Measurements from ENCODE around the gene ZNF488. TPM values are rescaled to one million over a fixed set of nuclear protein-coding genes. Genes with fewer than 3 reads are reported as not detected.

Gene ZNF488
- total RNA-seq, 1 experiment from 2014 or later, result 11.8 TPM

DNA sequence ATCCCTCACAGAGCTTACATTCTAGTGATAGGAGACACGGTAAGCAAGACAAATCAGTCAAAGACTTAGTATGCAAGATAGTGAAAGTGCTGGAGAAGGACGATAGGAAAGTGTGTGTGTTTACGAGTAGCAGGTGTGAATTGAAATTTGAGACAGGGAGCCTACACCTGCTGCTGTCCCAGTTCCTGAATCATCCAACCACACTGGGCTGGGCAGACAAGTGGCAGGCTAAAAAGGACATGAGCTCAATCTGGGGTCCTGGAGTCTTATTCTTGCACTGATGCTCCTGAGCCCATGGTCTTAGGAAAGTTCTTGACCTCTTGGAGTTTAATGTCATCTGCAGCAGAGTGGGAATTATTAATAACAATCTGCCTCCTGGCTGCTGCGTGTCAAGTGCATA lies 19.7 kb downstream of the ZNF488 start:
- Histone ChIP-seq H3K4me1 (ENCODE audit: control insufficient read depth, insufficient read depth, low read length) (peaks cover 4% of the 10 kb centered on the region; the same call in 1 of the 2 replicates), H3K27ac (ENCODE audit: low read length) (no peak overlapping the region), H3K27me3 (ENCODE audit: control insufficient read depth, insufficient read depth, low read length) (no peaks in the 10 kb centered on the region), H3K9me3 (ENCODE audit: control insufficient read depth, insufficient read depth, low read depth, low read length) (no peaks in the 10 kb centered on the region), H3K36me3 (ENCODE audit: control insufficient read depth, insufficient read depth, low read length) (no peaks in the 10 kb centered on the region), H3K4me3 (ENCODE audit: low read depth in 2 of 2, low read length in 2 of 2) (no peak overlapping the region)
- in situ Hi-C loops (cut with HindIII; ENCODE audit: low pct_unique_long_range_greater_than_20kb, low sequenced_read_pairs) (no loop called here), intact Hi-C loops (cut with micrococcal nuclease; ENCODE audit: unreplicated experiment) (no loop called here)
- BruUV-seq (replicated peaks), result no TSS peak
- ChIA-PET CTCF (no interaction called here), POLR2A (no interaction called here)
- ATAC-seq, result no peak
- no peak for DNase-seq (ENCODE audit: low read depth, low spot score)
- no peak for TF ChIP-seq POLR2AphosphoS5 (IDR thresholded peaks at IDR 0.05; ENCODE audit: low read depth, low read length)
- TF ChIP-seq TCF7L2 (IDR thresholded peaks at IDR 0.05; ENCODE audit: low read depth, low read length), result no peak
- TF ChIP-seq, protein P1, sequence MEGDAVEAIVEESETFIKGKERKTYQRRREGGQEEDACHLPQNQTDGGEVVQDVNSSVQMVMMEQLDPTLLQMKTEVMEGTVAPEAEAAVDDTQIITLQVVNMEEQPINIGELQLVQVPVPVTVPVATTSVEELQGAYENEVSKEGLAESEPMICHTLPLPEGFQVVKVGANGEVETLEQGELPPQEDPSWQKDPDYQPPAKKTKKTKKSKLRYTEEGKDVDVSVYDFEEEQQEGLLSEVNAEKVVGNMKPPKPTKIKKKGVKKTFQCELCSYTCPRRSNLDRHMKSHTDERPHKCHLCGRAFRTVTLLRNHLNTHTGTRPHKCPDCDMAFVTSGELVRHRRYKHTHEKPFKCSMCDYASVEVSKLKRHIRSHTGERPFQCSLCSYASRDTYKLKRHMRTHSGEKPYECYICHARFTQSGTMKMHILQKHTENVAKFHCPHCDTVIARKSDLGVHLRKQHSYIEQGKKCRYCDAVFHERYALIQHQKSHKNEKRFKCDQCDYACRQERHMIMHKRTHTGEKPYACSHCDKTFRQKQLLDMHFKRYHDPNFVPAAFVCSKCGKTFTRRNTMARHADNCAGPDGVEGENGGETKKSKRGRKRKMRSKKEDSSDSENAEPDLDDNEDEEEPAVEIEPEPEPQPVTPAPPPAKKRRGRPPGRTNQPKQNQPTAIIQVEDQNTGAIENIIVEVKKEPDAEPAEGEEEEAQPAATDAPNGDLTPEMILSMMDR (IDR thresholded peaks at IDR 0.05), result no peak
- TF ChIP-seq SIN3A (IDR thresholded peaks at IDR 0.05; ENCODE audit: borderline replicate concordance, insufficient read depth, low read depth, low read length), result no peak
- TF ChIP-seq, protein P2, sequence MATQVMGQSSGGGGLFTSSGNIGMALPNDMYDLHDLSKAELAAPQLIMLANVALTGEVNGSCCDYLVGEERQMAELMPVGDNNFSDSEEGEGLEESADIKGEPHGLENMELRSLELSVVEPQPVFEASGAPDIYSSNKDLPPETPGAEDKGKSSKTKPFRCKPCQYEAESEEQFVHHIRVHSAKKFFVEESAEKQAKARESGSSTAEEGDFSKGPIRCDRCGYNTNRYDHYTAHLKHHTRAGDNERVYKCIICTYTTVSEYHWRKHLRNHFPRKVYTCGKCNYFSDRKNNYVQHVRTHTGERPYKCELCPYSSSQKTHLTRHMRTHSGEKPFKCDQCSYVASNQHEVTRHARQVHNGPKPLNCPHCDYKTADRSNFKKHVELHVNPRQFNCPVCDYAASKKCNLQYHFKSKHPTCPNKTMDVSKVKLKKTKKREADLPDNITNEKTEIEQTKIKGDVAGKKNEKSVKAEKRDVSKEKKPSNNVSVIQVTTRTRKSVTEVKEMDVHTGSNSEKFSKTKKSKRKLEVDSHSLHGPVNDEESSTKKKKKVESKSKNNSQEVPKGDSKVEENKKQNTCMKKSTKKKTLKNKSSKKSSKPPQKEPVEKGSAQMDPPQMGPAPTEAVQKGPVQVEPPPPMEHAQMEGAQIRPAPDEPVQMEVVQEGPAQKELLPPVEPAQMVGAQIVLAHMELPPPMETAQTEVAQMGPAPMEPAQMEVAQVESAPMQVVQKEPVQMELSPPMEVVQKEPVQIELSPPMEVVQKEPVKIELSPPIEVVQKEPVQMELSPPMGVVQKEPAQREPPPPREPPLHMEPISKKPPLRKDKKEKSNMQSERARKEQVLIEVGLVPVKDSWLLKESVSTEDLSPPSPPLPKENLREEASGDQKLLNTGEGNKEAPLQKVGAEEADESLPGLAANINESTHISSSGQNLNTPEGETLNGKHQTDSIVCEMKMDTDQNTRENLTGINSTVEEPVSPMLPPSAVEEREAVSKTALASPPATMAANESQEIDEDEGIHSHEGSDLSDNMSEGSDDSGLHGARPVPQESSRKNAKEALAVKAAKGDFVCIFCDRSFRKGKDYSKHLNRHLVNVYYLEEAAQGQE (IDR thresholded peaks at IDR 0.05; ENCODE audit: insufficient read depth in 1 of 2, low read depth in 2 of 2, low read length in 1 of 2), result no peak

DNA sequence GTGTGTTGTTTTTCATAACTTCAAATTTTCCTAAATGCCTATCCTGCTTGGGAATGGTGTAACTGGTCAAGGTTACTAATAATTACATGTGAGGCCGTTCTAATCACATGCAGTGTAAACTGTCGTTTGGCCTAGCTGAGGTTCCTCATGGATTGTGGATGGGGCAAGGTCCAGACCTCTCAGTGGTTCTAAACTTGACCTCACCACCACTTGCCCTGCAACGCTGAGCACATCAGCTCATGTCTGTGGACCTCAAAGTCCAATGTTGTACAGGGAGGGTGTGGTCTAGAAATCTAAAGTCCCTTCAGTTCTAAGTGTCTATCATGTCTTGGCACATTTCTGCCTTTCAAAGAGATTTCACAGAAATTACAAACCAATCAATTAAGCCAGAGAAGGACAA lies 20.3 kb downstream of the ZNF488 start:
- intact Hi-C loops (cut with micrococcal nuclease; ENCODE audit: unreplicated experiment), result no loop called here
- DNase-seq (ENCODE audit: low read depth, low spot score), result no peak
- no peaks in the 10 kb centered on the region for H3K36me3 ChIP-seq (ENCODE audit: control insufficient read depth, insufficient read depth, low read length)
- ChIA-PET POLR2A (no interaction called here), CTCF (no interaction called here)
- no peaks in the 10 kb centered on the region for H3K9me3 ChIP-seq (ENCODE audit: control insufficient read depth, insufficient read depth, low read depth, low read length)
- TF ChIP-seq, protein P2 (IDR thresholded peaks at IDR 0.05; ENCODE audit: insufficient read depth in 1 of 2, low read depth in 2 of 2, low read length in 1 of 2), result no peak
- TF ChIP-seq, protein P1 (IDR thresholded peaks at IDR 0.05), result no peak
- TF ChIP-seq SIN3A (IDR thresholded peaks at IDR 0.05; ENCODE audit: borderline replicate concordance, insufficient read depth, low read depth, low read length) (no peak), TCF7L2 (IDR thresholded peaks at IDR 0.05; ENCODE audit: low read depth, low read length) (no peak), POLR2AphosphoS5 (IDR thresholded peaks at IDR 0.05; ENCODE audit: low read depth, low read length) (no peak)
- in situ Hi-C loops (cut with HindIII; ENCODE audit: low pct_unique_long_range_greater_than_20kb, low sequenced_read_pairs), result no loop called here
- peaks cover 4% of the 10 kb centered on the region; the same call in 1 of the 2 replicates for H3K4me1 ChIP-seq (ENCODE audit: control insufficient read depth, insufficient read depth, low read length)
- no peak for ATAC-seq
- no peaks in the 10 kb centered on the region for H3K27me3 ChIP-seq (ENCODE audit: control insufficient read depth, insufficient read depth, low read length)
- no TSS peak for BruUV-seq (replicated peaks)
- no peak overlapping the region for H3K4me3 ChIP-seq (ENCODE audit: low read depth in 2 of 2, low read length in 2 of 2)
- no peak overlapping the region for H3K27ac ChIP-seq (ENCODE audit: low read length)
